GM12864 (cell line): ENCODE results near the gene MYO9A.
A peak's percentile ranks its signal among the peaks of the same experiment; 100 is the strongest.

Experiments
- DNase-seq: peaks from one replicate; pipeline ENCODE4 v3.0.0-alpha.2; 2011; ENCODE audit warnings: low read depth
- H3K4me3 ChIP-seq: 2 replicates; pipeline ENCODE4 v1.5.1; 2011; ENCODE audit warnings: mild to moderate bottlenecking, low read depth, low read length, control low read depth
- TF ChIP-seq, protein P1 (sequence below): IDR thresholded peaks from 2 replicates; pipeline ENCODE4 v1.5.1; 2011; ENCODE audit warnings: low read depth, mild to moderate bottlenecking, moderate library complexity, low read length, control low read depth, inconsistent platforms; ENCODE audit errors: missing control alignments

Gene MYO9A

DNA sequence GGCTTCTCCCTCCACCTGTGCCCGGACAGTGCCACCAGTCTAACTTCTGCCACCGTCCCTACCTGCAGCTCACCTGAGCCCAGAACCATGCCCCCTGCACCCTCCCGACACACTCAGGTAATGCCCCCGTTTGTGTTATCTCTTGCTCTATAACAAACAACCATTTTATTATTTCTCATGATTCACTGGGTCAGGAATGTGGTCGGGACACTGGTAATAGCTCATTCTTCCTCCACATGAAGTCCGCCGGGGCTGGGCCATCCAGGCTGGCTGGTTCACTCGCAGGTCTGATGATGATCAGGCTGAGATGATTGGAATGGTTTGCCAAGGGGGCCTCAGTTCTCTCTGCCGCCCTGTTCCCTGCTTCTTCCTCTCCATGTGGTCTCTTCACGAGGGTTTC, 327.9 kb downstream of the MYO9A start:
- H3K4me3 ChIP-seq: no peak overlapping the region
- TF ChIP-seq, protein P1, sequence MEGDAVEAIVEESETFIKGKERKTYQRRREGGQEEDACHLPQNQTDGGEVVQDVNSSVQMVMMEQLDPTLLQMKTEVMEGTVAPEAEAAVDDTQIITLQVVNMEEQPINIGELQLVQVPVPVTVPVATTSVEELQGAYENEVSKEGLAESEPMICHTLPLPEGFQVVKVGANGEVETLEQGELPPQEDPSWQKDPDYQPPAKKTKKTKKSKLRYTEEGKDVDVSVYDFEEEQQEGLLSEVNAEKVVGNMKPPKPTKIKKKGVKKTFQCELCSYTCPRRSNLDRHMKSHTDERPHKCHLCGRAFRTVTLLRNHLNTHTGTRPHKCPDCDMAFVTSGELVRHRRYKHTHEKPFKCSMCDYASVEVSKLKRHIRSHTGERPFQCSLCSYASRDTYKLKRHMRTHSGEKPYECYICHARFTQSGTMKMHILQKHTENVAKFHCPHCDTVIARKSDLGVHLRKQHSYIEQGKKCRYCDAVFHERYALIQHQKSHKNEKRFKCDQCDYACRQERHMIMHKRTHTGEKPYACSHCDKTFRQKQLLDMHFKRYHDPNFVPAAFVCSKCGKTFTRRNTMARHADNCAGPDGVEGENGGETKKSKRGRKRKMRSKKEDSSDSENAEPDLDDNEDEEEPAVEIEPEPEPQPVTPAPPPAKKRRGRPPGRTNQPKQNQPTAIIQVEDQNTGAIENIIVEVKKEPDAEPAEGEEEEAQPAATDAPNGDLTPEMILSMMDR: no peak
- no peak for DNase-seq

- DNase-seq: no peak
- TF ChIP-seq, protein P1: no peak
- no peak overlapping the region for H3K4me3 ChIP-seq
These were observed 328.3 kb downstream of the MYO9A start for GRCh38 chr15:71789616-71790015.

- no peak for DNase-seq
- TF ChIP-seq, protein P1: no peak
- no peak overlapping the region for H3K4me3 ChIP-seq
These were observed 329.0 kb downstream of the MYO9A start for GRCh38 chr15:71788646-71789579.

GRCh38 chr15:71786673-71787072, 331.3 kb downstream of the MYO9A start:
- TF ChIP-seq, protein P1: no peak
- no peak overlapping the region for H3K4me3 ChIP-seq
- DNase-seq: no peak

- no peak for DNase-seq
- no peak overlapping the region for H3K4me3 ChIP-seq
- TF ChIP-seq, protein P1: no peak
These were observed 332.0 kb downstream of the MYO9A start for GRCh38 chr15:71785996-71786395.

DNA sequence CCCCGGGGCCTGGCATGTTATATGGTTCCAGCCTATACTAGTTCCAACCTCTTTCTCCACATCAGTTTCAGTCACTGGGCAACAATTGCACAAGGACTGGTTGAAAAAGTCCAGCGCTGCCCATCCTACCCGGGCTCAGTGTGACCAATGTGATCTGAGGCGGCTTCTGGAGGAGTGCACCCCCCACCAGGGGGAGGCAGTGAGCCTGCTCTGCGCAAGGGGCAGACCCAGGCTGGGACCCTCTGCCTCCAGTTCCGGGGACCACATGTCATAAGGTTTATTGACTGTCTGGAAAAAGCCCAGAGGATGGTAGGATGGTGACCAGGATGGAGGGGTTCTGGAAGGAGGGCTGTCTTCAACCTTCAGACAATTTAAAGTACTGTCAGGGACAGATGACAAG, 333.2 kb downstream of the MYO9A start:
- no peak for DNase-seq
- TF ChIP-seq, protein P1: peak; percentile 66
- H3K4me3 ChIP-seq: no peak overlapping the region

- no peak overlapping the region for H3K4me3 ChIP-seq
- TF ChIP-seq, protein P1: no peak
- DNase-seq: no peak
These were observed 335.4 kb downstream of the MYO9A start for GRCh38 chr15:71782422-71783165.
